ENCODE measurements around the gene ZNF217. TPM values are rescaled to one million over a fixed set of nuclear protein-coding genes. Genes with fewer than 3 reads are reported as not detected.
"Not testable (repeated sequence)": the region's sequence is repeated elsewhere in the genome, so short reads cannot be mapped to it uniquely, and the experiment has no call there.

The ZNF217 gene
- total RNA-seq, 1 experiment from 2014 or later: 45.6 TPM

- TF ChIP-seq CTCF (conservative IDR thresholded peaks at IDR 0.05; ENCODE audit: low read depth, low read length) (no peak), EZH2 (IDR thresholded peaks at IDR 0.05; ENCODE audit: low read length, unreplicated experiment) (no peak), EZH2phosphoT487 (IDR thresholded peaks at IDR 0.05; ENCODE audit: borderline replicate concordance, low read length) (no peak)
- H3K27ac ChIP-seq (ENCODE audit: low read length): no peak overlapping the region
- H3K36me3 ChIP-seq (ENCODE audit: low read depth, low read length): peaks cover 68% of the 10 kb centered on the region
- H3K4me1 ChIP-seq (ENCODE audit: insufficient read depth, low read length): no peaks in the 10 kb centered on the region
- intact Hi-C loops (cut with micrococcal nuclease): no loop called here
- DNase-seq (no peak), ATAC-seq (no peak)
- no TSS peak for BruUV-seq (replicated peaks)
- H3K4me3 ChIP-seq (ENCODE audit: low read length): no peak overlapping the region
- CTCF ChIA-PET: interaction anchor here (0.7 kb wide), 1 partner anchor 28 kb away, joined by 5 read pairs; no protein-coding TSS in a partner anchor
- no peak overlapping the region for H3K4me2 ChIP-seq (ENCODE audit: low read length)
- POLR2A ChIA-PET (ENCODE audit: unreplicated experiment): no interaction called here
- peaks cover 52% of the 10 kb centered on the region for H3K79me2 ChIP-seq (ENCODE audit: low read length)
- H3K9ac ChIP-seq (ENCODE audit: low read length): no peak overlapping the region
- no peaks in the 10 kb centered on the region for H3K9me3 ChIP-seq (ENCODE audit: low read length)
- H4K20me1 ChIP-seq (ENCODE audit: low read length): peaks cover 35% of the 10 kb centered on the region
- H2AFZ ChIP-seq (ENCODE audit: low read length): no peak overlapping the region
- no peaks in the 10 kb centered on the region for H3K27me3 ChIP-seq (ENCODE audit: low read length)
- H3F3A ChIP-seq (ENCODE audit: low read length, unreplicated experiment): no peaks in the 10 kb centered on the region
- H3K9me2 ChIP-seq (replicated peaks; ENCODE audit: low read length): no peaks in the 10 kb centered on the region
Measured at GRCh38 chr20:53567379-53567917, 26.2 kb downstream of the ZNF217 start.

- DNase-seq; intact Hi-C loops (cut with micrococcal nuclease); H3K27ac ChIP-seq (ENCODE audit: low read length); H3K9me3 ChIP-seq (ENCODE audit: low read length); H3K4me3 ChIP-seq (ENCODE audit: low read length); H2AFZ ChIP-seq (ENCODE audit: low read length); H3K4me2 ChIP-seq (ENCODE audit: low read length); POLR2A ChIA-PET (ENCODE audit: unreplicated experiment); H3K9ac ChIP-seq (ENCODE audit: low read length); H3K9me2 ChIP-seq (replicated peaks; ENCODE audit: low read length); H3F3A ChIP-seq (ENCODE audit: low read length, unreplicated experiment); H3K4me1 ChIP-seq (ENCODE audit: insufficient read depth, low read length); H3K27me3 ChIP-seq (ENCODE audit: low read length); BruUV-seq (replicated peaks); ATAC-seq: not testable (repeated sequence)
- peaks cover 44% of the 10 kb centered on the region for H3K79me2 ChIP-seq (ENCODE audit: low read length)
- H4K20me1 ChIP-seq (ENCODE audit: low read length): peaks cover 27% of the 10 kb centered on the region
- peaks cover 59% of the 10 kb centered on the region for H3K36me3 ChIP-seq (ENCODE audit: low read depth, low read length)
- CTCF ChIA-PET: interaction anchor here (0.7 kb wide), 1 partner anchor 27 kb away, joined by 5 read pairs; no protein-coding TSS in a partner anchor
Measured at GRCh38 chr20:53566623-53567022, 27.0 kb downstream of the ZNF217 start.

DNA sequence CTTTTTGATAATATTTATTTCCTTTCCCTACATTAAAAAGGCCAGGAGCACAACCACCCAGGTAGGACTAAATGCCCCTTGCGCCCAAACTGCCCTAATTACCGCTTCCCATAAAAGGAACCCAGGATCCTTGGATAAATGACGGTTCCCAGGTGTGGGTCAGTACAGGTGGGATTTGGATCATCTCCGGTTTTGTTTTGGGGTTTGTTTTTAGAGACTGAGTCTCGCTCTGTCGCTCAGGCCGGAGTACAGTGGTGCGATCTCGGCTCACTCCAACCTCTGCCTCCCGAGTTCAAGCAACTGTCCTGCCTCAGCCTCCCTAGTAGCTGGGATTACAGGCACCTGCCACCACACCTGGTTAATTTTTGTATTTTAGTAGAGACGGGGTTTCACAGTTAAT is 28.4 kb downstream of the ZNF217 start:
- Histone ChIP-seq H4K20me1 (ENCODE audit: low read length) (peaks cover 15% of the 10 kb centered on the region), H3K36me3 (ENCODE audit: low read depth, low read length) (peaks cover 48% of the 10 kb centered on the region), H2AFZ (ENCODE audit: low read length) (no peak overlapping the region), H3K9ac (ENCODE audit: low read length) (no peak overlapping the region), H3K9me2 (replicated peaks; ENCODE audit: low read length) (no peaks in the 10 kb centered on the region), H3K4me3 (ENCODE audit: low read length) (no peak overlapping the region), H3F3A (ENCODE audit: low read length, unreplicated experiment) (no peaks in the 10 kb centered on the region), H3K27me3 (ENCODE audit: low read length) (no peaks in the 10 kb centered on the region), H3K4me2 (ENCODE audit: low read length) (no peak overlapping the region), H3K27ac (ENCODE audit: low read length) (no peak overlapping the region), H3K9me3 (ENCODE audit: low read length) (no peaks in the 10 kb centered on the region), H3K4me1 (ENCODE audit: insufficient read depth, low read length) (no peaks in the 10 kb centered on the region), H3K79me2 (ENCODE audit: low read length) (peaks cover 31% of the 10 kb centered on the region)
- POLR2A ChIA-PET (ENCODE audit: unreplicated experiment): no interaction called here
- intact Hi-C loops (cut with micrococcal nuclease): no loop called here
- CTCF ChIA-PET: no interaction called here
- no peak for TF ChIP-seq EZH2phosphoT487 (IDR thresholded peaks at IDR 0.05; ENCODE audit: borderline replicate concordance, low read length)
- no peak for TF ChIP-seq CTCF (conservative IDR thresholded peaks at IDR 0.05; ENCODE audit: low read depth, low read length)
- no peak for TF ChIP-seq EZH2 (IDR thresholded peaks at IDR 0.05; ENCODE audit: low read length, unreplicated experiment)
- ATAC-seq (no peak), DNase-seq (no peak)
- no TSS peak for BruUV-seq (replicated peaks)

GRCh38 chr20:53562104-53562764 is 31.4 kb downstream of the ZNF217 start:
- H3K4me1 ChIP-seq (ENCODE audit: insufficient read depth, low read length); H4K20me1 ChIP-seq (ENCODE audit: low read length); ATAC-seq; H3K79me2 ChIP-seq (ENCODE audit: low read length); H3F3A ChIP-seq (ENCODE audit: low read length, unreplicated experiment); H3K4me2 ChIP-seq (ENCODE audit: low read length); H3K4me3 ChIP-seq (ENCODE audit: low read length); H3K9ac ChIP-seq (ENCODE audit: low read length); intact Hi-C loops (cut with micrococcal nuclease); H3K27me3 ChIP-seq (ENCODE audit: low read length); DNase-seq; H2AFZ ChIP-seq (ENCODE audit: low read length); H3K9me3 ChIP-seq (ENCODE audit: low read length); BruUV-seq (replicated peaks); H3K9me2 ChIP-seq (replicated peaks; ENCODE audit: low read length); H3K27ac ChIP-seq (ENCODE audit: low read length): not testable (repeated sequence)
- peaks cover 20% of the 10 kb centered on the region for H3K36me3 ChIP-seq (ENCODE audit: low read depth, low read length)
- CTCF ChIA-PET: interaction anchor here (0.6 kb wide), 1 partner anchor 184 kb away, joined by 4 read pairs; no protein-coding TSS in a partner anchor
- POLR2A ChIA-PET (ENCODE audit: unreplicated experiment): interaction anchor here (0.7 kb wide), 1 partner anchor 48 kb away, joined by 16 read pairs; no protein-coding TSS in a partner anchor

Measured in PC-3 (cell line).